NCI-H2196 (cell line): ENCODE measurements around the gene ITGB3.
A peak's percentile ranks its signal among the peaks of the same experiment; 100 is the strongest.

Experiments
- DNase-seq: peaks from one replicate; lab custom pipeline; 2025; ENCODE audit not compliant: unreplicated experiment; lab: John Stamatoyannopoulos, UW

ITGB3 gene

GRCh38 chr17:47274319-47275069 lies 20.9 kb downstream of the ITGB3 start:
- no peak for DNase-seq

GRCh38 chr17:47275245-47275984 lies 21.8 kb downstream of the ITGB3 start:
- DNase-seq: no peak

DNA sequence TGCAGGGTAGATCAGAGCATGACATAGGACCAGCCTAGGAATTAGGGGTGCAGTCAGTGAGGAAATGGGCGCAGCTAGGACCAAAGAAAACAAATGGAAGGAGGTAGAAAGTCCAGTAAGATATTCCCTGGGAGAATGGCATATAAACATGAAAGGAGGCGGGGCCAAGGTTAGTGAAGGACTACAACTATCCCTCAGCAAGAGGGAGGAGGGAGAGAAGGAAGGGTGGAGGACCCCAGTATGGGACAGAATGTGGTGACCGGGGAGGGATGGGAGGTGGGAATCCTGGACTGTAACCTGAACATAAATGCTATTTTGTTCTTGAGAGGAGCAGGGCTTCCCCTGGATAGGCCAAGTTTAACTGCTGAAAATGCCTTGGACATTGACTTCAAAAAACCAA lies 22.8 kb downstream of the ITGB3 start:
- no peak for DNase-seq

GRCh38 chr17:47276868-47277267 lies 23.2 kb downstream of the ITGB3 start:
- no peak for DNase-seq

DNA sequence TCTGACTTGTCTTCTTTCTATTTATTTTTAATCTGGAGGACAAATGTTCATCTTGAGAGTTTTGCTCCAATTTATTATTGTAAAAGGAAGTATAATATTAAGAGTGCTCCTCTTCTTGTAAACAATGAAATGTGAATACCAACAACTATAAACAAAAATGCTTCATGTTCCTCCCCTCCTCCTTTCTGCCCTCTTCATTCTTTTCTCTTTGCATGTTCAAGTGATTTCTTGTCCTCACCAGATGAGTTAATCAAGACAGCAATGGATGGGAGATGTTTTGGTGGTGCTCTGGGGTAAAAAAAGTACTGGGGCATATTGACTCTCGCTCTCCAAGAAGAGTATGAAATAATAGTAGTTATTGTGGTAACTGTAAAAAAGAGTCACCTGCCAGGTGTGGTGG lies 24.3 kb downstream of the ITGB3 start:
- no peak for DNase-seq

DNA sequence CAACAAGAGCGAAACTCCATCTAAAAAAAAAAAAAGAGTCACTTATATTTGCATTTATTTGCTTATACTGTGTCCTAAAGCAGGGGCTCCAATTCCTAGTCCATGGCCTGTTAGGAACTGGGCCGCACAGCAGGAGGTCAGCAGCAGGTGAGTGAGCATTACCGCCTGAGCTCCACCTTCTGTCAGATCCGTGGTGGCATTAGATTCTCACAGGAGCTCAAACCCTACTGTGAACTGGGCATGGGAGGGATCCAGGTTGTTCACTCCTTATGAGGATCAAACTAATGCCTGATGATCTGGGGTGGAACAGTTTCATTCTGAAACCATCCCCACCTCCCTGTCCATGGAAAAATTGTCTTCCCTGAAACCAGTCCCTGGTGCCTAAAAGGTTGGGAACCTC lies 24.9 kb downstream of the ITGB3 start:
- no peak for DNase-seq

GRCh38 chr17:47279062-47279801 lies 25.6 kb downstream of the ITGB3 start:
- DNase-seq: peak; percentile 22

GRCh38 chr17:47280072-47280811 lies 26.6 kb downstream of the ITGB3 start:
- DNase-seq: no peak

DNA sequence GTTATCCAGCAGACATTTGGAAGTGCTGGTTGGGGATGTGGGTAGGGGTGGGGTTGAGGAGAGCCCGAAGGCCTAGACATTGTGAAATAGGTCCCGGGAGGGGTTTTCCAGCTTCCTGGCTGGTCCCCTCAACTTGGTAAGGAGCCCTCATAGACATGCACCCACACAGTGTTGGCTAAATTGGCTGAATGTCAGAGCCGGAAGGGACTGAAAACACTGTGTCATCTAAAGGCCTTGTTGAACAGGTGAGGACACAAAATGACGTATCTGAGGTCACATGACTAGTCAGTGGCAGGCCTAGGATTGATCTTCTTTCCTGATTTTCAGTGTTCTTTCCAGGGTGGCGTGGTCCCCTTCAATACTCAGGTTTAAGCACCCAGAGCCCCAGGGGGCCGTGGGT lies 27.6 kb downstream of the ITGB3 start:
- no peak for DNase-seq

DNA sequence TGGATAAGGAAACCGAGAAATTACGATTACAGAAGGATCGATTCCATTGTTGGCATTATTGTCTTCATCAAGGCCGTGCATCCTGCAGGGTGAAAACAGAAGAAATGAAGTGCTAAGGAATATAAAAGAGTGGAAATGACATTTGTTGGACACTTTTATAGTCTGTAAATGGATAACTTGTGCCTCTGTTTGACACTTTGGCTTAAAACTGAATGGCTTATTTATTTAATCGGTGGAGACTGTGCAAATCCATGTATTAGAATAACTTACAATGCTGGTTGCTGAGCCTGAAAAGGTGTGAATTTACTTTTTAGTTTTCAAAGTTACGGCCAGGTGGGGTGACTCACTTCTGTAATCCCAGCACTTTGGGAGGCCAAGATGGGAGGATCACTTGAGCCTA lies 31.4 kb downstream of the ITGB3 start:
- DNase-seq: no peak

GRCh38 chr17:47286198-47286914 lies 32.7 kb downstream of the ITGB3 start:
- no peak for DNase-seq

- DNase-seq: no peak
Measured at GRCh38 chr17:47287068-47287467, 33.4 kb downstream of the ITGB3 start.

DNA sequence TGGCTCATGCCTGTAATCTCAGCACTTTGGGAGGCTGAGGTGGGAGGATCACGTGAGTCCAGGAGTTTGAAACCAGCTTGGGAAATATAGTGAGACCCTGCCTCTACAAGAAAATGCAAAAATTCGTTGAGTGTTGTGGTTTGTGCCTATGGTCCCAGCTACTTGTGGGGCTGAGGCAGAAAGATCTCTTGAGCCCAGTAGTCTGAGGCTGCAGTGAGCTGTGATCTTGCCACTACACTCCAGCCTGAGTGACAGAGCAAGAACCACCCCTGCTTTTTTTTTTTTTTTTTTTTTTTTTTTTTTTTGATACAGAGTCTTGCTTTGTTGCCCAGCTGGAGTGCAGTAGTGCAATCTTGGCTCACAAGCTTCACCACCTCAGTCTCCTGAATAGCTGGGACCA lies 34.0 kb downstream of the ITGB3 start:
- no peak for DNase-seq

DNA sequence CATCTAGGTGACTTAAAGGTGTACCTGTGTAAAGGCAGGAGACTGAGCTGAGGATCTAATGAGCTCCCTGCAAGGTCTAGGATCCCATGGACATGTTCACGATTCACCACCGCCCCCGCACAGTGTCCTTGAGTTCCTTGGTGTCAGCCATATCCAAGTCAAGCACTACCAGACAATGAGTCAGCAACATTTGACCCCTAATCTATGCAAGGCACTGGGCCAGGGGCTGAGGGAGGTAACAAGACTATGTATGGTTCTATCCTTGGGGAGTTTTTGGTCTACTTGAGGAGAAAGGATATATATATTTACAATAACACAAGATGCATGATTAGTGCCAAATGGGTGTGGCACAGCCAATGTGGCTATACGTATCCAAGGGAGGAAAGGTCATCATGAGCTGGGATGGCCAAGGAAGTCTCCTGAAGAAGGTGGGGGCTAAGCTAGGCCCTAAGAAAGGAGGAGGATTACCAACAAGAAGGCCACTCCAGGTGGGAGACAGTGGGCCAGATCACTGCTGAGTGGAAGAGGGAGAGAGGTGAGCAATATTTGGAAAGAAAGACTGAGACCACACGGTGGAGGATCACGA lies 35.0 kb downstream of the ITGB3 start:
- no peak for DNase-seq

DNA sequence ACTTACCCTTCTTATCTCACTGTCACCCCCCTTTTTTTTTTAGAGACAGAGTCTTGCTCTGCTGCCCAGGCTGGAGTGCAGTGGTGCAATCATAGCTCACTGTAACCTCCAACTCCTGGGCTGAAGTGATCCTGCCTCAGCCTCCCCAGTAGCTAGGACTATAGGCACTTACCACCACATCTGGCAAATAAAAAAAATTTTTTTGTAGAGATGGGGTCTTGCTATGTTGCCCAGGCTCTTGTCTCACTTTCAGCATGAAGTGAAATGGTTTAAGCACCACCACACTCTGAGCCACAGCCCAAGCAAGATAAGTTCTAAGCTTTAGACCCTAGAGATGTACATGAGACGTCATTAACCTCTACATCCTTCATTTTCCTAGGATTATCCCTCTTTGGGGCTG lies 35.7 kb downstream of the ITGB3 start:
- no peak for DNase-seq

- no peak for DNase-seq
Measured at GRCh38 chr17:47290870-47291241, 37.2 kb downstream of the ITGB3 start.

- DNase-seq: no peak
Measured at GRCh38 chr17:47291242-47291873, 37.7 kb downstream of the ITGB3 start.

GRCh38 chr17:47292206-47292605 lies 38.6 kb downstream of the ITGB3 start:
- DNase-seq: no peak

GRCh38 chr17:47295037-47295873 lies 41.6 kb downstream of the ITGB3 start:
- DNase-seq: no peak
